ENCODE measurements around the gene GABRB2. TPM values are rescaled to one million over a fixed set of nuclear protein-coding genes. Genes with fewer than 3 reads are reported as not detected.

GABRB2 gene
- total RNA-seq, 1 experiment from 2014 or later = not detected

- in situ Hi-C loops (cut with HindIII; ENCODE audit: low pct_unique_long_range_greater_than_20kb, low sequenced_read_pairs) = no loop called here
- ChIA-PET CTCF (no interaction called here), POLR2A (no interaction called here)
- BruUV-seq (replicated peaks) = no TSS peak
- no peak for DNase-seq (ENCODE audit: low read depth, low spot score)
- no peak overlapping the region for H3K4me3 ChIP-seq (ENCODE audit: low read depth in 2 of 2, low read length in 2 of 2)
- no peaks in the 10 kb centered on the region for H3K27me3 ChIP-seq (ENCODE audit: control insufficient read depth, insufficient read depth, low read length)
- H3K9me3 ChIP-seq (ENCODE audit: control insufficient read depth, insufficient read depth, low read depth, low read length) = no peaks in the 10 kb centered on the region
- intact Hi-C loops (cut with micrococcal nuclease; ENCODE audit: unreplicated experiment) = no loop called here
- H3K36me3 ChIP-seq (ENCODE audit: control insufficient read depth, insufficient read depth, low read length) = no peaks in the 10 kb centered on the region
- no peak for ATAC-seq
- TF ChIP-seq TCF7L2 (IDR thresholded peaks at IDR 0.05; ENCODE audit: low read depth, low read length) = no peak
- TF ChIP-seq CTCF (IDR thresholded peaks at IDR 0.05) = no peak
- no peak for TF ChIP-seq POLR2AphosphoS5 (IDR thresholded peaks at IDR 0.05; ENCODE audit: low read depth, low read length)
- TF ChIP-seq REST (IDR thresholded peaks at IDR 0.05; ENCODE audit: insufficient read depth in 1 of 2, low read depth in 2 of 2, low read length in 1 of 2) = no peak
- TF ChIP-seq SIN3A (IDR thresholded peaks at IDR 0.05; ENCODE audit: borderline replicate concordance, insufficient read depth, low read depth, low read length) = no peak
- H3K4me1 ChIP-seq (ENCODE audit: control insufficient read depth, insufficient read depth, low read length) = no peaks in the 10 kb centered on the region
- no peak overlapping the region for H3K27ac ChIP-seq (ENCODE audit: low read length)
Observed at GRCh38 chr5:161414896-161415295, 131.6 kb downstream of the GABRB2 start.

GRCh38 chr5:161414037-161414436, 132.5 kb downstream of the GABRB2 start:
- no peak overlapping the region for H3K27ac ChIP-seq (ENCODE audit: low read length)
- ChIA-PET CTCF (no interaction called here), POLR2A (no interaction called here)
- no peak for ATAC-seq
- no peaks in the 10 kb centered on the region for H3K9me3 ChIP-seq (ENCODE audit: control insufficient read depth, insufficient read depth, low read depth, low read length)
- intact Hi-C loops (cut with micrococcal nuclease; ENCODE audit: unreplicated experiment) (no loop called here), in situ Hi-C loops (cut with HindIII; ENCODE audit: low pct_unique_long_range_greater_than_20kb, low sequenced_read_pairs) (no loop called here)
- BruUV-seq (replicated peaks) = no TSS peak
- H3K4me1 ChIP-seq (ENCODE audit: control insufficient read depth, insufficient read depth, low read length) = no peaks in the 10 kb centered on the region
- H3K4me3 ChIP-seq (ENCODE audit: low read depth in 2 of 2, low read length in 2 of 2) = no peak overlapping the region
- TF ChIP-seq TCF7L2 (IDR thresholded peaks at IDR 0.05; ENCODE audit: low read depth, low read length) (no peak), POLR2AphosphoS5 (IDR thresholded peaks at IDR 0.05; ENCODE audit: low read depth, low read length) (no peak), SIN3A (IDR thresholded peaks at IDR 0.05; ENCODE audit: borderline replicate concordance, insufficient read depth, low read depth, low read length) (no peak), CTCF (IDR thresholded peaks at IDR 0.05) (no peak), REST (IDR thresholded peaks at IDR 0.05; ENCODE audit: insufficient read depth in 1 of 2, low read depth in 2 of 2, low read length in 1 of 2) (no peak)
- no peaks in the 10 kb centered on the region for H3K36me3 ChIP-seq (ENCODE audit: control insufficient read depth, insufficient read depth, low read length)
- DNase-seq (ENCODE audit: low read depth, low spot score) = no peak
- H3K27me3 ChIP-seq (ENCODE audit: control insufficient read depth, insufficient read depth, low read length) = no peaks in the 10 kb centered on the region

Measured in Panc1 (cell line).